Karpas-422 (cell line): ENCODE data around the gene MYBBP1A. TPM values are rescaled to one million over a fixed set of nuclear protein-coding genes. Genes with fewer than 3 reads are reported as not detected.
"Not testable (repeated sequence)": the region's sequence is repeated elsewhere in the genome, so short reads cannot be mapped to it uniquely, and the experiment has no call there.

Source experiments
- DNase-seq: peaks from one replicate; pipeline ENCODE4 v3.0.0-alpha.2; 2015
- H2AFZ ChIP-seq: fragments of 200-600 bp; sonication (generic); 2 replicates; pipeline ENCODE4 v1.6.1; 2014; ENCODE audit warnings: antibody characterized with exemption, low read length, mixed read lengths
- H3K27ac ChIP-seq: fragments of 200-600 bp; sonication (generic); 2 replicates; pipeline ENCODE4 v1.5.1; 2014; ENCODE audit warnings: mild to moderate bottlenecking, low read length, moderate library complexity
- H3K27me3 ChIP-seq: fragments of 200-600 bp; sonication (generic); 2 replicates; pipeline ENCODE4 v1.6.1; 2014; ENCODE audit warnings: low read length, mixed read lengths
- H3K36me3 ChIP-seq: fragments of 200-600 bp; sonication (generic); 2 replicates; pipeline ENCODE4 v1.6.1; 2014; ENCODE audit warnings: low read length, mixed read lengths; ENCODE audit not compliant: insufficient read depth
- H3K4me1 ChIP-seq: fragments of 200-600 bp; sonication (generic); 2 replicates; pipeline ENCODE4 v1.6.1; 2014; ENCODE audit warnings: mild to moderate bottlenecking, low read length, mixed read lengths
- H3K4me2 ChIP-seq: fragments of 200-600 bp; sonication (generic); 2 replicates; pipeline ENCODE4 v1.6.1; 2014; ENCODE audit warnings: low read length, low read depth, mild to moderate bottlenecking; ENCODE audit not compliant: poor library complexity, severe bottlenecking
- H3K4me3 ChIP-seq: fragments of 200-600 bp; sonication (generic); 2 replicates; pipeline ENCODE4 v1.5.1; 2014; ENCODE audit warnings: mild to moderate bottlenecking, antibody characterized with exemption, low read length, mixed read lengths
- H3K79me2 ChIP-seq: fragments of 200-600 bp; sonication (generic); 2 replicates; pipeline ENCODE4 v1.6.1; 2014; ENCODE audit warnings: mild to moderate bottlenecking, low read length, mixed read lengths
- H3K9ac ChIP-seq: fragments of 200-600 bp; sonication (generic); 2 replicates; pipeline ENCODE4 v1.6.0; 2014; ENCODE audit warnings: low read length
- H3K9me2 ChIP-seq: fragments of 200-600 bp; sonication (generic), shearing (Covaris generic); replicated peaks from 2 replicates; pipeline ENCODE4 v1.6.0; 2014; ENCODE audit warnings: mild to moderate bottlenecking, low read length, moderate library complexity; ENCODE audit not compliant: insufficient read depth
- H3K9me3 ChIP-seq: fragments of 300-700, 200-600 bp; sonication (generic); 2 replicates; pipeline ENCODE4 v1.6.1; 2014; ENCODE audit warnings: low read length, mixed read lengths
- H4K20me1 ChIP-seq: fragments of 200-600 bp; sonication (generic); 2 replicates; pipeline ENCODE4 v1.6.1; 2014; ENCODE audit warnings: mild to moderate bottlenecking, antibody characterized with exemption, low read length, low read depth; ENCODE audit not compliant: insufficient read depth
- total RNA-seq: library from RNA; depleted of rRNA; stranded (reverse); fragments of >200 nt; shearing (Covaris generic); gene quantifications from 2 replicates; pipeline ENCODE4 v1.2.3, GENCODE V29; 2014; ENCODE audit warnings: low replicate concordance

The MYBBP1A gene
- total RNA-seq, 1 experiment from 2014 or later, result 48.2 TPM

DNA sequence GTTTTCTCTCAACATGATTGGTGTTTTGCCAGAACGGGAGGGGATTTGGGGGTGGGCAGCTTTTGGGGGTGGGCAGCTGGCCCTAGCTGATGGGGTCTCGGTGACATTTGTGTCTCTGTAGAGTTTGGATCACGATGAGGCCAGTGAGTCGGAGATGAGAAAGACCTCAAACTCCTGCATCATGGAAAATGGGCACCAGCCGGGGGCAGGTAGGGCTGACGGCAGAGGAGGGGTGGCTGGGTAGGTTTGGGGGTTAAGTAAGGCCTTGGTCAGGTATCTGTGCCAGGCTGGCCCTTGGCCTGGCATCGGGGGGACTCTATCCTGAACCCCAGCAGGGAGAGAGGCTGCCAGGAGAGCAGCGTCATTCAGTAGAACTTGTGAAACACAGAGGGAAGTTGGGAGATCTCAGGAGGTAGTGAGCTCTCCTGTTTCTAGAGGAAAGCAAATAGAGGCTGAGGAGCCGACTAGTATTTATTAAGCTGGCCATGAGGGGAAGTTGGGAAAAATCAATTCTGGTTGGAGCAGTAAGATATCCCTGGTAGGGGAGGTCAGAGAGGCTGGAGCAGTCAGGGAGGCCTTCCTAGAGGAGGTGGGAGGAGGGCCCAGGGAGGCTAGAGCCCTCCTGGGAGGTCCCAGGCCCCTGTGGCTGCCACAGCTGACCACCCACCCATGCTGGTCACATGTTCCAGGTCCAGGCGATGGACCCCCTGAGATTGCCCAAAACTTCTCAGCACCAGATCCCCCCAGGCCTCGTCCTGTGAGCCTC lies 37.2 kb upstream of the MYBBP1A start:
- Histone ChIP-seq H3K4me3 (no peak overlapping the region), H3K9ac (no peak overlapping the region), H4K20me1 (no peaks in the 10 kb centered on the region), H3K36me3 (no peaks in the 10 kb centered on the region), H3K27ac (no peak overlapping the region), H3K27me3 (no peaks in the 10 kb centered on the region), H3K4me2 (no peak overlapping the region), H3K79me2 (no peaks in the 10 kb centered on the region), H3K9me2 (no peaks in the 10 kb centered on the region), H3K4me1 (peaks cover 5% of the 10 kb centered on the region), H2AFZ (no peak overlapping the region), H3K9me3 (no peaks in the 10 kb centered on the region)
- DNase-seq, result no peak

DNA sequence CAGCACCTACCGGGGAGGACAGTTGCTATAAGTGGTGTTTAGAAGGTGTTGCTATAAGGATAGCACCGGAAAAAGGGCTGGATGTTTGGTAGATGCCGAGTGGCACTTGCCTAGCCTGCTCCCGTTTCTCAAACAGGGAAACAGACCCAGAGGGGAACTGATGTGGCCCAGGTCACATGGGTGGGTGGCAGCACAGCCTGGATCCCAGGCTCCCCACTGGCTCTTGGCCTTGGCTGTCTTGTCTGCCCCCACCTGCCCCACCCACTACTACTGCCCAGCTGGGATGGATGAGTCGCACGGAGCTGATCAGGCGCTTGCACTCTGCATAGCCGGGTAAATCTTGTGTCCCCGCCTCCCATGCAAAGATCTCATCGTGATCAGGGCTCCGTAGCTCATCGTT lies 36.3 kb upstream of the MYBBP1A start:
- Histone ChIP-seq H3K4me2 (no peak overlapping the region), H3K9ac (no peak overlapping the region), H2AFZ (no peak overlapping the region), H4K20me1 (no peaks in the 10 kb centered on the region), H3K36me3 (no peaks in the 10 kb centered on the region), H3K4me1 (peaks cover 5% of the 10 kb centered on the region), H3K27me3 (no peaks in the 10 kb centered on the region), H3K9me2 (no peaks in the 10 kb centered on the region), H3K4me3 (no peak overlapping the region), H3K27ac (no peak overlapping the region), H3K79me2 (no peaks in the 10 kb centered on the region), H3K9me3 (no peaks in the 10 kb centered on the region)
- no peak for DNase-seq

DNA sequence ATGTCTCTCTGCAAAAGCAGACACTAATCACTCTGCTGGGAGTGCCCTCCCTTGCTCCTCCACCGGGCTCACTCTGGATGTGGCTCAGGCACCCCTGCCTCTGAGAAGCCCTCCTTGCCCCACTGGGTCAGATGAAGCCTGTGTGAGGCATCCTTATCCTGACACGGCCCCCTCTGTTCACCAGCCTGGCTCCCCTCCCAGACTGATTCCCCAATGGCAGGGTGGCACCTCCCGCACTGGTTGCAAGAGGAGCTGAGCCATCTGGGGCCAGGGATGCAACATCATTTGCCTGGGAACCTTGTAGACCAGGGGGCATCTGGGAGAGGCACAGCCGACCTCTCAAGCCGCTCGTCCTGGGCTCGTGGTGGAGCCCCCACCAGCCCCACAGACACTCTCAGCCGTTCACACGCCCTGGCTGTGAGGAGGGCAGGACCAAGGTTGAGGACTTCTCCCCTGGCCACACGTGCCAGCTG lies 35.8 kb upstream of the MYBBP1A start:
- no peaks in the 10 kb centered on the region for H3K36me3 ChIP-seq
- no peaks in the 10 kb centered on the region for H3K27me3 ChIP-seq
- H3K79me2 ChIP-seq, result no peaks in the 10 kb centered on the region
- DNase-seq, result no peak
- no peaks in the 10 kb centered on the region for H3K9me2 ChIP-seq
- H3K27ac ChIP-seq, result no peak overlapping the region
- H3K4me2 ChIP-seq, result no peak overlapping the region
- H3K4me3 ChIP-seq, result no peak overlapping the region
- H3K9ac ChIP-seq, result no peak overlapping the region
- no peaks in the 10 kb centered on the region for H3K9me3 ChIP-seq
- H2AFZ ChIP-seq, result no peak overlapping the region
- peaks cover 5% of the 10 kb centered on the region for H3K4me1 ChIP-seq
- H4K20me1 ChIP-seq, result no peaks in the 10 kb centered on the region

DNA sequence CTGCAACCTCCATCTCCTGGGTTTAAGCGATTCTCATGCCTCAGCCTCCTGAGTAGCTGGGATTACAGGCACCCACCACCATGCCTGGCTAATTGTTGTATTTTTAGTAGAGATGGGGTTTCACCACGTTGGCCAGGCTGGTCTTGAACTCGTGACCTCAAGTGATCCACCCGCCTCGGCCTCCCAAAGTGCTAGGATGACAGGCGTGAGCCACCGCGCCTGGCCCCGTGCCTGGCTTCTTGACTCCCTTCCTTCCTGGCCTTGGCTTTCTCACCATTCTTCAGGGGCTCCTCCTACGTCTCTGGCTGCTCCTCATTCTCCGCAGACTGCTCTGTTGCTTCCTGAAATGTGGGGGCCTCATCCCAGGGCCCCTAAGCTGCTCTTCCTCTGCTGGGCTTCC lies 34.9 kb upstream of the MYBBP1A start:
- H3K4me2 ChIP-seq, H3K4me3 ChIP-seq, H2AFZ ChIP-seq, H3K27ac ChIP-seq, H3K27me3 ChIP-seq, H3K79me2 ChIP-seq, H3K36me3 ChIP-seq, DNase-seq, H3K9ac ChIP-seq, H3K9me3 ChIP-seq, H4K20me1 ChIP-seq, H3K9me2 ChIP-seq, H3K4me1 ChIP-seq: not testable (repeated sequence)

DNA sequence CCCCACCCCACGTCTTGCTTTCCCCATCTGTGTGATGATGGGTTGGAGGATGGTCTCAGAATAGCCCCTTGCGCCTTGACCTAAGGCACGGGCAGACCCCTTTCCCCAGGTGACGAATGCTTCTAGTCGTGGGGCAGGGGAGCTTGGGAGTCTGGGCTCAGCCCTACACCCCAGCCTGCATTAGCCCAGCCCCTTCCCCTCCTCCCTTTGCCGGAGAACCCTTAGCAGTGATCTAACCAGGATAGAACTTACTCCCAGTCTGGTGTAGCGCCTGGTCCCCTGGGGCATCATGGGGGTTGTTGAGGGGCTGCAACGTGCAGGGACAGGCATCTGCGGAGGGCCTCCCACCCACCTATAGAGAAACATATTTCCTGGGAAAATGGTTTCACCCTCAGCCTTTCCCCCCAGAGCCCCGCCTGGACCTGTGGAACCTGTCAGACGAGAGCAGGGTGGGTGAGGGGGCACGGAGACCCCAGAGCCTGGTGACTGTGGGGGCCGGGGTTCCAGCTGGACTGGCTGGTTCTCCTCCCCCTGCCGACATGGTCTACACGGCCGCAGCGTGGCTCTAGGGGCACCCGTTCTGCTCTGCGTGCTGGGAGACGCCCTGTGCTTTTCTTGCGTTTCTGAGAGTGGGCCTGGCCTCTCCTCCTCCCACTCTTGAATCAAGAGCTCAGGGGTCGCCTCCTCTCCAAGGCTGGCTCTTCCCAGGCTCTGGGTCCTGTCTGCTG lies 33.9 kb upstream of the MYBBP1A start:
- no peak for DNase-seq
- H3K27me3 ChIP-seq, result no peaks in the 10 kb centered on the region
- H3K9me3 ChIP-seq, result no peaks in the 10 kb centered on the region
- no peaks in the 10 kb centered on the region for H4K20me1 ChIP-seq
- H3K9ac ChIP-seq, result no peak overlapping the region
- H3K4me1 ChIP-seq, result no peaks in the 10 kb centered on the region; the same call in 1 of the 2 replicates
- H3K4me2 ChIP-seq, result no peak overlapping the region
- H3K4me3 ChIP-seq, result no peak overlapping the region
- H2AFZ ChIP-seq, result no peak overlapping the region
- H3K27ac ChIP-seq, result no peak overlapping the region
- H3K79me2 ChIP-seq, result no peaks in the 10 kb centered on the region
- no peaks in the 10 kb centered on the region for H3K36me3 ChIP-seq
- no peaks in the 10 kb centered on the region for H3K9me2 ChIP-seq

DNA sequence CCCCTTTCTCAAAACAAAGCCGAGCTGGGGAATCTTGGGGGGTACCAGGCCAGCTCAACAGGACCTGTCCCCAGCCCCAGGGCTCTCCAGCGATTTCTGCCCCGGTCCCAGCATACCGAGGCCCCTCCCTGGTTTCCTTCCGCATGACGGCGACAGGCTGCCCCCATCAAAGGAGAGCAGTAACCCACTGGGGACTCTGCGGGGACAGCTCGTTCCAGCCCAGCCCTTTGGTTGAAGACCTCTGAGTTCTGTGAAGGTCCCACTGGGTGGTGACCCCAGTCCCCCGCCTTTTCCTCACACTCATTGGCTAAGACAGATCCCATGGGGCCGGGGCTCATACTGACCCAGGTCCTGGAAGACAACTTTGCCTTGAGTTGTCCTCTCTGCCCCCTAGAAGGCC lies 33.2 kb upstream of the MYBBP1A start:
- H4K20me1 ChIP-seq, result no peaks in the 10 kb centered on the region
- H2AFZ ChIP-seq, result no peak overlapping the region
- H3K9ac ChIP-seq, result no peak overlapping the region
- H3K9me3 ChIP-seq, result no peaks in the 10 kb centered on the region
- no peaks in the 10 kb centered on the region for H3K79me2 ChIP-seq
- no peak overlapping the region for H3K4me3 ChIP-seq
- H3K27ac ChIP-seq, result no peak overlapping the region
- H3K4me1 ChIP-seq, result no peaks in the 10 kb centered on the region; the same call in 1 of the 2 replicates
- no peak overlapping the region for H3K4me2 ChIP-seq
- H3K36me3 ChIP-seq, result no peaks in the 10 kb centered on the region
- H3K9me2 ChIP-seq, result no peaks in the 10 kb centered on the region
- DNase-seq, result no peak
- no peaks in the 10 kb centered on the region for H3K27me3 ChIP-seq

DNA sequence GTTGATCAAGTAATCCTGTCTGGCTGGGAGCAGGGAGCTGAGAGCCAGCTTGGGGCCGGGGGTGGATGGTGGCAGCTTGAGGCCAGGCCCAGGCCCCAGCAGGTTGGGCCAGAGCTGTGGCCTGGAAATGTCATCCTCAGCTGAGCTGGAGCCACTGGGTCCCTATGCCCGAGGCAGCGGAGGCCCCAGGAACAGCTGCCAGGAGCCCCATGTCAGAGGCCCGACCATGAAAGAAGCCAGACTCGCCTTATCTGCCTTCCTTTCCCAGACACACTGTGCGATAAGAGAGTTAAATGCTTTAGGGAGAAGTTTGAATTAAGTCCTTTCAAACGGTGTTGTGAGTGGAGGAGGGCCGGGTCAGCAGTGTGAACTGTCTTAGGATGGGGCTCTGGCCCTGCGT lies 32.6 kb upstream of the MYBBP1A start:
- Histone ChIP-seq H3K4me1 (no peaks in the 10 kb centered on the region; the same call in 1 of the 2 replicates), H4K20me1 (no peaks in the 10 kb centered on the region), H3K27me3 (no peaks in the 10 kb centered on the region), H3K9me3 (no peaks in the 10 kb centered on the region), H3K27ac (no peak overlapping the region), H3K9ac (no peak overlapping the region), H3K4me2 (no peak overlapping the region), H2AFZ (no peak overlapping the region), H3K4me3 (no peak overlapping the region), H3K36me3 (no peaks in the 10 kb centered on the region), H3K9me2 (no peaks in the 10 kb centered on the region), H3K79me2 (no peaks in the 10 kb centered on the region)
- DNase-seq, result no peak

DNA sequence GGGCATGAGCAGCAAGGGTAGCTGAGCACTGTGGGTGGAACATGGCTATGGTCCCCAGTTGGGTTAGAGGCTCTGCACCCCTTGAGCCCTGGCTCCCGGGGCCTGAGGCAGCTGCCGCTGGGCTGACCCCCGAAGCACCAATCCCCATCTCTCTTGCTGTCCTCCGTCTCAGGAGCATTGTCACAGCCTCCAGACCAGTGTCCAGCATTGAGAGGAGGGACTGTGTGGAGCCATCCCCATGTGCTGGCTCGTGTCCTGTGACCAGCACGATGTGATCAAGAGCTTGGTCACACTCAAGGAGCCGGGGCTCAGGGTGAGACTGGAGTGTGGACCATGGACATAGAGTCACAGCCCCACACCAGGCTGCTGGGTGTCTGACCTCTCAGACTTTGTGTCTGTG lies 32.0 kb upstream of the MYBBP1A start:
- Histone ChIP-seq H3K4me3 (no peak overlapping the region), H3K27me3 (no peaks in the 10 kb centered on the region), H3K4me1 (no peaks in the 10 kb centered on the region; the same call in 1 of the 2 replicates), H3K9ac (no peak overlapping the region), H2AFZ (no peak overlapping the region), H3K79me2 (no peaks in the 10 kb centered on the region), H3K4me2 (no peak overlapping the region), H4K20me1 (no peaks in the 10 kb centered on the region), H3K9me2 (no peaks in the 10 kb centered on the region), H3K36me3 (no peaks in the 10 kb centered on the region), H3K27ac (no peak overlapping the region), H3K9me3 (no peaks in the 10 kb centered on the region)
- no peak for DNase-seq
